ENCODE data around the gene COA4.

Gene COA4

DNA sequence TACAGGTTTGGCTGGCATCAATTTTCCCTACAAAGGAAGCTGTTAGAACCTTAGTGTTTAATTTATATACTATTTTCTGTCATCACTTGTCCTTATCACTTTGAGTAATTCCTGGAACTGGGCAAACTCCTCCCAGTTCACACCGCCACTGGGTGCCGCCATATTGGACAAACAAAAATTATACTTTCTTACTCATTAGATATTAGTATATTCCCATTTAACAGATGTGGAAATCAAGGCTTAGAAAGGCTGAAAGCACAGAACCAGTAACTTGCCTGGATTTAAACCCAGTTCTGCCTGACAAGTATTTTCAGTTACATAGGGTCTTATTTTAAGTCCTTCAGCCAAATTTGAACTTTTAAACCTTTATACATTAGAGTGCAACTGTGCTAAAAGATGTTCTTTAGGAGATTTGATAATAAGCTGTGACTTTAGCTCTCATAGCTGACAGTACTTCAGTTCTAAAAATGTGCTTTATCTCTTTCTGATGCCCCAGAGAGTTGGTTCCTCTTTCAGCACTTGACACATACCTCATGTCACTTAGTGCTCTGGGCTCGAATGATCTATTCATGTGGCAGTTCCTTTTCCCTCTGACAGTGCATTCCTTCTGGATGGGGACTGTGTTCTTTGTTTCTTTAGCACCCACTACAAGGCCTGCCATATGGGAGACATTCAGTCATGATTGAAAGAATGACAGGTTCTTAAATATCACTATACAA lies 25.4 kb downstream of the COA4 start:
- H3K27ac Mint-ChIP-seq: no peak overlapping the region
- H3K27me3 Mint-ChIP-seq (ENCODE audit: low read depth): no peaks in the 10 kb centered on the region
- H3K4me3 Mint-ChIP-seq: no peak overlapping the region
- no peaks in the 10 kb centered on the region for H3K9me3 Mint-ChIP-seq
- peaks cover 8% of the 10 kb centered on the region for H3K36me3 Mint-ChIP-seq (ENCODE audit: low read depth)
- peaks cover 2% of the 10 kb centered on the region for H3K4me1 Mint-ChIP-seq (ENCODE audit: low read depth)

DNA sequence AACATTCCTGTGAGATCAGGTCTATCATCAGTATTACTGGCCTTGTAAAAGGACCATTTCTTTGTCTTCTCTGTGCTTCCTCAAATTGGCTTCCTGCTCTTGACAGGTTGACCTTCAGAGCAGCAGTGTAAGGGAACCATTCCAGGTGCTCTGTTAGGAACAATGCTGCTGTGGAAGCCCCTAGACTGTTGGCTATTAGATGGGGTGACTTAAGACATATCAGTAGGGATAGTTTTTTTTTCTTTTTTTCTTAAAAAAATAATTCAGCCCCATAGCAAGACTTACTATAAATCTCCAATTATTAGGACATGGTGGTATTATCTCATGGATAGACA lies 37.6 kb downstream of the COA4 start:
- H3K27me3 Mint-ChIP-seq (ENCODE audit: low read depth): no peaks in the 10 kb centered on the region
- no peak overlapping the region for H3K4me3 Mint-ChIP-seq
- no peaks in the 10 kb centered on the region for H3K4me1 Mint-ChIP-seq (ENCODE audit: low read depth)
- H3K36me3 Mint-ChIP-seq (ENCODE audit: low read depth): peaks cover 8% of the 10 kb centered on the region
- no peak overlapping the region for H3K27ac Mint-ChIP-seq
- no peaks in the 10 kb centered on the region for H3K9me3 Mint-ChIP-seq

DNA sequence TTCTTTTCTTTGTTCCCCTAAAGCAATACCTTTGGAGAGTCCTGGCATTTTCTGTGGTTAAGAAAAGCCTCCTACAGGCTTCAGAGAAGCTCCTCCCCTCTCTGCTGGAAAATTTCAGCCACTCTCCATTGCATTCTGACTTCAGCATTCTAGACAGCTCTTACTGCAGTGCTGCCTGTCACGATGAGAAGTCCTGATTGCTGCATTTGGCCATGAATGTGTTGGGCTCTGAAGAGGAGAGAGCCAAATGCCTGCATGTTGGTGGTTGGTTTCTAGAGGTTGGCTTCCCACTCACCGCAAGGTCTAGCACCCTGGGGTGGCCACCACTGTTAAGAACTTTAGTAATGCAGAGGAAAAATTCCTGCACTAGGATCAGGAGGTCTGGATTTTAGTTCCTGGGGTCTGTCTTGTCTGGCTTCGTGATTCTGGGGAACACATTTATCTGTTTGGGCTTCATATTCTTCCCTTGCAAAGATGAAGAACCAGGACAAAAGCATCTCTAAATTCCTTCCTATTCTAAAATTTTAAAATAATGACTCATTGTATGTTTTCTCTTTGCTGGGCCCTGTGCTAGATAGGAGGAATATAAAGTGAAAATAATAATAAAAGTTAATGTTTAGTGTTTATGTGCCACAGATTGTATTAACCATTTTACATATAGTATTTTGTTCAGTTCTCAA lies 38.1 kb downstream of the COA4 start:
- H3K9me3 Mint-ChIP-seq: no peaks in the 10 kb centered on the region
- H3K27me3 Mint-ChIP-seq (ENCODE audit: low read depth): no peaks in the 10 kb centered on the region
- H3K4me3 Mint-ChIP-seq: no peak overlapping the region
- H3K36me3 Mint-ChIP-seq (ENCODE audit: low read depth): peaks cover 8% of the 10 kb centered on the region
- H3K27ac Mint-ChIP-seq: no peak overlapping the region
- no peaks in the 10 kb centered on the region for H3K4me1 Mint-ChIP-seq (ENCODE audit: low read depth)

DNA sequence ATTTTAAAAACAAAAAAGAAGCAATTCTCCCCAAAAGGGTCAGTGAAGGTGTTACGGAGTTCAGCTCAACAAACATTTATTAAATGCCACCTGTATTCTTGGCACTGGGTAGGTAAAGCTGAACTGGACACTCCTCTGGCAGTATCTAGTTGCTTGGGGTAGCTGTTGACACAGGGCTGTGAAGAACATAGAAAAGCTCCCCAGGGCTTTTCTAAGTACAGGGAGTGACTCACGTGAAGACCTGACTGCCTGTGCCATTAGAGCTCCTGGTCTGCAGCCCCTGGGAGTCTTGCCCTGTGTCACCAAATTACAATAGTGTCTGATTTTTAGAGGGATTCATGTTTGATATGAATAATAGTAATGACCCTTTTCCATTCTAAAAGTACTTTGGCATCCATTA lies 43.6 kb downstream of the COA4 start:
- Mint-ChIP-seq H3K36me3 (ENCODE audit: low read depth) (peaks cover 13% of the 10 kb centered on the region), H3K27me3 (ENCODE audit: low read depth) (no peaks in the 10 kb centered on the region), H3K9me3 (no peaks in the 10 kb centered on the region), H3K27ac (no peak overlapping the region), H3K4me1 (ENCODE audit: low read depth) (no peaks in the 10 kb centered on the region), H3K4me3 (no peak overlapping the region)

DNA sequence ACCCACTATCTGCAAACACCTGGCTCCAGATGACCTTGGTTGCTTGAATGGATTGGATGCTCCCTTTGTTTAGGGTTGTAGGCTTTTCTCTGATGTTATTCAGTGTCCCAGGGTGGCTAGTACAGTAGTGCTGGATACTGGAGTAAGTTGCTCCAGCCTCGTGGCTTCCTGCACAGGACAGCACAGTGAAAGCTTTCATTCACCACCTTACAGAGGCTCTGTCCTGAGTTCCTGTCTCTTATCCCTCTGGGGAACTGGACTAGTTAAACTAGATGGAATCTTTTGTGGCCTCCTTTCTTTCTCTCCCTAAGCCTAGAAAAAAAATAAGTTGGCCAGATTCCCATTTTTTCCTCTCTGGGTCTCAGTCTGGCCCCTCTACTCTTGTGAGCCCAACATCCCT lies 46.4 kb downstream of the COA4 start:
- no peaks in the 10 kb centered on the region for H3K27me3 Mint-ChIP-seq (ENCODE audit: low read depth)
- H3K27ac Mint-ChIP-seq: no peak overlapping the region

More for the DNA sequence above, 46.4 kb downstream of the COA4 start:
- Mint-ChIP-seq H3K36me3 (ENCODE audit: low read depth) (peaks cover 22% of the 10 kb centered on the region), H3K9me3 (no peaks in the 10 kb centered on the region), H3K4me3 (no peak overlapping the region), H3K4me1 (ENCODE audit: low read depth) (no peaks in the 10 kb centered on the region)
